ENCODE data around the gene PPP1R3E. TPM values are rescaled to one million over a fixed set of nuclear protein-coding genes. Genes with fewer than 3 reads are reported as not detected.

PPP1R3E gene
- total RNA-seq, 2 donors from 2014 or later = 5.4 to 9.6 TPM

GRCh38 chr14:23248601-23249000 is 54.1 kb downstream of the PPP1R3E start:
- WGBS, 2 donors = 91 to 97% methylated on average over 7 of the region's 7 CpGs
- H3K27ac ChIP-seq = no peak overlapping the region
- intact Hi-C loops (cut with DNase I) = no loop called here
- no peaks in the 10 kb centered on the region for H3K36me3 ChIP-seq (replicated peaks in 1 of 2; ENCODE audit: insufficient read depth in 1 of 2, low read depth in 2 of 2)
- ATAC-seq = no peak
- no peak overlapping the region for H3K4me3 ChIP-seq
- TF ChIP-seq POLR2A (IDR thresholded peaks at IDR 0.05) = no peak
- TF ChIP-seq, protein P1, sequence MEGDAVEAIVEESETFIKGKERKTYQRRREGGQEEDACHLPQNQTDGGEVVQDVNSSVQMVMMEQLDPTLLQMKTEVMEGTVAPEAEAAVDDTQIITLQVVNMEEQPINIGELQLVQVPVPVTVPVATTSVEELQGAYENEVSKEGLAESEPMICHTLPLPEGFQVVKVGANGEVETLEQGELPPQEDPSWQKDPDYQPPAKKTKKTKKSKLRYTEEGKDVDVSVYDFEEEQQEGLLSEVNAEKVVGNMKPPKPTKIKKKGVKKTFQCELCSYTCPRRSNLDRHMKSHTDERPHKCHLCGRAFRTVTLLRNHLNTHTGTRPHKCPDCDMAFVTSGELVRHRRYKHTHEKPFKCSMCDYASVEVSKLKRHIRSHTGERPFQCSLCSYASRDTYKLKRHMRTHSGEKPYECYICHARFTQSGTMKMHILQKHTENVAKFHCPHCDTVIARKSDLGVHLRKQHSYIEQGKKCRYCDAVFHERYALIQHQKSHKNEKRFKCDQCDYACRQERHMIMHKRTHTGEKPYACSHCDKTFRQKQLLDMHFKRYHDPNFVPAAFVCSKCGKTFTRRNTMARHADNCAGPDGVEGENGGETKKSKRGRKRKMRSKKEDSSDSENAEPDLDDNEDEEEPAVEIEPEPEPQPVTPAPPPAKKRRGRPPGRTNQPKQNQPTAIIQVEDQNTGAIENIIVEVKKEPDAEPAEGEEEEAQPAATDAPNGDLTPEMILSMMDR (IDR thresholded peaks at IDR 0.05) = no peak
- H3K4me1 ChIP-seq = peaks cover 35% of the 10 kb centered on the region
- no peak for DNase-seq
- H3K27me3 ChIP-seq = no peaks in the 10 kb centered on the region
- H3K9me3 ChIP-seq = no peaks in the 10 kb centered on the region

Small RNAs within 50 kb of the gene (small RNA-seq; reads per million reads assigned to genes)
- gene RNU6-1046P = not detected

Other genes starting within 250 kb of the PPP1R3E start
- gene CDH24, start 245.3 kb downstream of the PPP1R3E start, total RNA-seq = 1 to 10 TPM; 4.9 to 9.9 TPM
- gene ACIN1, start 207.7 kb downstream of the PPP1R3E start, total RNA-seq = 100 to 1,000 TPM in 1 of 2 donors, 10 to 100 TPM in 1; 91.6 to 110 TPM
- 1 to 10 TPM; 3.6 to 7.0 TPM for gene C14orf119, start 207.4 kb downstream of the PPP1R3E start, total RNA-seq
- not detected for gene CIROP, start 197.9 kb downstream of the PPP1R3E start, total RNA-seq
- gene CEBPE, start 183.6 kb downstream of the PPP1R3E start, total RNA-seq = not detected
- 10 to 100 TPM; 17.8 to 18.2 TPM for gene SLC7A8, start 119.2 kb downstream of the PPP1R3E start, total RNA-seq
- not detected for gene RNF212B, start 64.9 kb downstream of the PPP1R3E start, total RNA-seq
- 1 to 10 TPM; 4.9 to 8.6 TPM for gene HOMEZ, start 16.7 kb downstream of the PPP1R3E start, total RNA-seq
- gene BCL2L2, start 4.0 kb upstream of the PPP1R3E start, total RNA-seq = 10 to 100 TPM; 25.4 to 73.2 TPM
- 10 to 100 TPM; 28.8 to 46.8 TPM for gene PABPN1, start 18.6 kb upstream of the PPP1R3E start, total RNA-seq
- 10 to 100 TPM; 20.8 to 36.6 TPM for gene SLC22A17, start 50.0 kb upstream of the PPP1R3E start, total RNA-seq
- 1 to 10 TPM in 1 of 2 donors, under 1 TPM in 1; 0.99 to 1.3 TPM for gene EFS, start 62.3 kb upstream of the PPP1R3E start, total RNA-seq
- gene IL25, start 70.0 kb upstream of the PPP1R3E start, total RNA-seq = not detected
- gene CMTM5, start 74.2 kb upstream of the PPP1R3E start, total RNA-seq = not detected
- 1 to 10 TPM in 1 of 2 donors, under 1 TPM in 1; 0.26 to 1.6 TPM for gene MYH6, start 105.4 kb upstream of the PPP1R3E start, total RNA-seq
- gene MYH7, start 132.8 kb upstream of the PPP1R3E start, total RNA-seq = 1 to 10 TPM in 1 of 2 donors, under 1 TPM in 1; 0.52 to 2.0 TPM
- 10 to 100 TPM; 29.0 to 31.6 TPM for gene NGDN, start 166.8 kb upstream of the PPP1R3E start, total RNA-seq
- 1 to 10 TPM in 1 of 2 donors, under 1 TPM in 1; 0.33 to 1.6 TPM for gene ZFHX2, start 248.9 kb upstream of the PPP1R3E start, total RNA-seq

Data from body of pancreas (tissue), 4 donors.